Activated CD4-positive, CD25-positive, alpha-beta regulatory T cell treated with anti-CD3 and anti-CD28 coated beads, Interleukin-2, amount 50 U/mL, for 72 hours (primary cell): ENCODE results near the gene PGBD1.
"Not testable (repeated sequence)": the region's sequence is repeated elsewhere in the genome, so short reads cannot be mapped to it uniquely, and the experiment has no call there.

Experiments
- DNase-seq: peaks from one replicate; pipeline ENCODE4 v3.0.0; 2021

The PGBD1 gene

GRCh38 chr6:28274888-28275287, 6.5 kb upstream of the PGBD1 start:
- no peak for DNase-seq

- DNase-seq = no peak
These were observed 3.6 kb upstream of the PGBD1 start for GRCh38 chr6:28277746-28278145.

- no peak for DNase-seq
These were observed 631 bp upstream of the PGBD1 start for GRCh38 chr6:28280595-28281287.

- DNase-seq = no peak
These were observed 1.6 kb downstream of the PGBD1 start for GRCh38 chr6:28282926-28283325.

- no peak for DNase-seq
These were observed 10.2 kb downstream of the PGBD1 start for GRCh38 chr6:28291573-28291972.

GRCh38 chr6:28295326-28295725, 14.0 kb downstream of the PGBD1 start:
- no peak for DNase-seq

GRCh38 chr6:28296520-28297060, 15.2 kb downstream of the PGBD1 start:
- no peak for DNase-seq

GRCh38 chr6:28303570-28303969, 22.2 kb downstream of the PGBD1 start:
- DNase-seq = no peak

GRCh38 chr6:28306363-28306762, 25.0 kb downstream of the PGBD1 start:
- not testable (repeated sequence) for DNase-seq

- no peak for DNase-seq
These were observed 29.9 kb downstream of the PGBD1 start for GRCh38 chr6:28311139-28311823.

- DNase-seq = no peak
These were observed 31.6 kb downstream of the PGBD1 start for GRCh38 chr6:28312939-28313338.

GRCh38 chr6:28315628-28316027, 34.3 kb downstream of the PGBD1 start:
- DNase-seq = no peak

GRCh38 chr6:28317866-28318265, 36.5 kb downstream of the PGBD1 start:
- DNase-seq = not testable (repeated sequence)

- no peak for DNase-seq
These were observed 41.3 kb downstream of the PGBD1 start for GRCh38 chr6:28322661-28323060.

- no peak for DNase-seq
These were observed 42.5 kb downstream of the PGBD1 start for GRCh38 chr6:28323813-28324424.

GRCh38 chr6:28326371-28326948, 45.1 kb downstream of the PGBD1 start:
- DNase-seq = no peak

- no peak for DNase-seq
These were observed 48.7 kb downstream of the PGBD1 start for GRCh38 chr6:28330041-28330440.

- no peak for DNase-seq
These were observed 51.7 kb downstream of the PGBD1 start for GRCh38 chr6:28333047-28333446.

GRCh38 chr6:28333599-28334018, 52.2 kb downstream of the PGBD1 start:
- no peak for DNase-seq

- DNase-seq = no peak
These were observed 53.1 kb downstream of the PGBD1 start for GRCh38 chr6:28334286-28335039.

- DNase-seq = no peak
These were observed 53.7 kb downstream of the PGBD1 start for GRCh38 chr6:28335040-28335563.

- DNase-seq = peak; percentile 72
These were observed 54.4 kb downstream of the PGBD1 start, which contains the start of gene ZSCAN31 for GRCh38 chr6:28335564-28336283. ZSCAN31 (minus strand) TSS chr6:28336148; CDS start chr6:28329683, 6,465 bp downstream.
